UCSD-AML1 (cell line): ENCODE measurements around the gene BAIAP3.

Experiments
- DNase-seq: peaks from one replicate; lab custom pipeline; 2025; ENCODE audit not compliant: unreplicated experiment; lab: John Stamatoyannopoulos, UW

BAIAP3 gene

DNA sequence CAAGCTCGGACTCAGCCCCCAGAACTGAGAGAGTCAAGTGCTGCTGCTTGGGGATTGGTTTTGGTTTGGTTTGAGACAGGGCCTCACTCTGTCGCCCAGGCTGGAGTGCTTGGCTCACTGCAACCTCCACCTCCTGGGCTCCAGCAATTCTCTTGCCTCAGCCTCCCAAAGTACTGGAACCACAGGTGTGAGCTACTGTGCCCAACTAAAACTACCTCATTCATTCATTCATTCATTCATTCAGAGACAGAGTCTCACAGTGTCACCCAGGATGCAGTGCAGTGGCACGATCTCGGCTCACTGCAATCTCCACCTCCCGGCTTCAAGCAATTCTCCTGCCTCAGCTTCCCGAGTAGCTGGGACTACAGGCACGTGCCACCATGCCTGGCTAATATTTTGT lies 56.3 kb downstream of the BAIAP3 start:
- no peak for DNase-seq

DNA sequence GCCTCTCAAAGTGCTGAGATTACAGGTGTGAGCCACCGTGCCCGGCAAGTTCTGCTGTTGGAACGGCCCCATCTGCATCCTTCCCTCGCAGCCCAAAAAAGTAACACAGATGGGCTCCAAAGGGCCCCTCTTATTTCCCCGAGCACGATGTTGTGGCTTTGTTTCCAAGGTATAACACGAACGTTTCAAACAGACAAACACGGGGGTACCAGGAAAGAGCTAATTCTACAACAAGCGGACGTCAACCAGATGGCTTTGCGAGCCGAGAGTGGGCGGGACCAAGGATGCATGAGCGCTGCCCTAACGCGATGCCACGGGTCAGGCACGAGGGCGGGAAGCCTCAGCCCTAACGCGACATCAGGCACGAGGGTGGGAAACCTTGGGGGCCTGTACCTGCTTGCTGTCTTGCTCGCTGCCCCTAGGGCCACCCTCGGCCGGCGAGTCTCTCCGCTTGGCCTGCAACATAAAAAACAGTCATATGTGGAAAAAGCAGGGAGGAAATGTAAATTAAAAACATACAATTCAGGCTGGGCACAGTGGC lies 56.9 kb downstream of the BAIAP3 start:
- DNase-seq: no peak

DNA sequence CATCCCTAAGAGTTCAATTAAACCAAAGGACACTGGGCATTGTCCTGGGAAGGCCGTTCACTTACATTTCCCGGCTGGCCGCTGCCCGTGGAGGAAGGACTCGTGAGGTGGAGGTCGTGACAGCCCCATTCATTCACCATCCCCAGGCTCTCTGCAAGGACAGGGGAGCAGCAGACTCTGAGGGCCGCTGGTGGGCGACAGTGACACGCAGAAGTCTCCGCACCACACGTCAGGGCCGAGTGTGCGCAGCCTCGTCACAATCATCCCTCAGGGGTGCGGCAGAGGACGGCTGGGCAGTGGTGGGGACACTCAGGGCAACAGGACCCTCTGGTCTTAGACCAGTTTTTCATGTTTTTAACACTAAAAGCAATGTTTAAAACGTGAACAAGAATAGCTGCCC lies 59.4 kb downstream of the BAIAP3 start:
- DNase-seq: no peak

DNA sequence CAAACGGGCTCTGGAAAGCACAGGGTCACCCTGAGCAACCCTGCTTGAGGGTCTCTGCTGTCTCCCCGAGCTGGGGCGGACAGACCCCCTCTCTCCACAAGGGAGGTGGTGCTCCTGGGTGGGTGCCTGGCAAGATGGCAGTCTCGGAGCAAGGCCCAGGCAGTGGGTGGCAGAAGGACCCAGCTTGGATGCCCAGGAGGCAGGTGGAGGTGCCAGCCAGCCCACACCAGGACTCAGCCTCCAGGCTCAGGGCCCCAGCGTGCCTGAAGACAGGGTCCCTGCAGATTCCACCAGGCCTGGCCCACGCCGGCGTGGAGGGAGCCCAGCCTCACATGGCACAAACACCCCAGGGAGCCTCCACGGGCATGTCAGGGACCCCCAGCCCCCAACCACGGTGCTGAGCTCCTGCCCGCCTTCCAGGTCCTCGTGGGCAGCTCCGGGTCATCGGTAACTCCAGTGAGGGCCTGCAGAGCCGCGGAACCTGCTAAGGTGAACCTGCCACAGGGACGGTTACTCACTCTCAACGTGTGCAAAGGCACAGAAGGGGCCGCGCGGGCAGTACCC lies 60.2 kb downstream of the BAIAP3 start:
- no peak for DNase-seq

DNA sequence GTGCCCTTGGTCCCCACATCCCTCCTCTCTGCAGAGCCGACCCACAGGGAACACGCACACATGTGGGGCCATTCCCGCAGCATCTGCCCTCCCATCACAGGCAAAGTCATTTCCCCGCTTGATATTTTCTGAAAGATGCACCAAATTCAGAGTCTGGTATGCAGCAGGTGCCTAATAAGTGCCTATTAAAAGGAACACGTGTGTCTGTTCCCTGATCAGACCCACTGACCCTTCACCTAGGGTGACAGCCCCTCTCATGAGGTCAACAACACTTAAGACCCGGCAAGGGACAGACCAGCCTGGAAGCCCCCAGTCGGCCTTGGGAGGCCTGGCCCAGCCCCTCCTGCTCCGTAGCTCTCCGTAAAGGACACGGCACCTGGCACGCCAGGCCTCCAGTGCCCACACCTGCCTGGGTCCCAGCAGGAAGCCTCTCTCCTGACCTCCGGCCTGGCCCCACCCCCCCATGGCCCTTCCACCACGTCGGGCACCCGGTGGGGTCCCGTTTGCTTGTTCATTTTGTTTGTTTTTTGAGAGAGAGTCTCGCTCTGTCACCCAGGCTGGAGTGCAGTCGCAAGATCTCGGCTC lies 61.0 kb downstream of the BAIAP3 start:
- DNase-seq: no peak

DNA sequence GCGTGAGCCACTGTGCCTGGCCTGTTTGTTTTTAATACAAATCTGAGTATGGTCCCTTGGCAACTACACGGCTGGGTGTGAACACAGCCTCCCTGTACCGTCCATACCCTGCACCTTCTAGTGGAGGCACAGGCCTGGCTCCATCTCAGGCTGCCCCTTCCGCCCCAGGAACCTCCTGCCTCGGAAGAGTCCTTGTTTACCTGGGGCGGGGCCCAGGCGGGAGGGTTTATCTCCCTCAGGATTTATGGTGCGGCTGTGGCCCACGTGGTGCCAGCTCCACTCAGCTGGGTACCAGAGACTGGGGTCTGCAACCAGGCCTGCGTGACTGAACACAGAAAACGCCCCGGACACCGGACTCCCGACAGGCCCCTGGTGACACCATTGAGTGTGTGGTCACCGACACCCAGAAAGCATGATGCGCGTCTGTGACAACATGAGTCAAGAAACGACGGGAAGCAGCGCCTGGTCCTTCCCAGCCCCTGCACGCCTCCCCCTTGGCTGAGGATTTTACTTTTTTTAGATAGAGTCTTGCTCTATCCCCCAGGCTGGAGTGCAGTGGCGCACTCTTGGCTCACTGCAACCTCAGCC lies 62.1 kb downstream of the BAIAP3 start:
- DNase-seq: no peak

DNA sequence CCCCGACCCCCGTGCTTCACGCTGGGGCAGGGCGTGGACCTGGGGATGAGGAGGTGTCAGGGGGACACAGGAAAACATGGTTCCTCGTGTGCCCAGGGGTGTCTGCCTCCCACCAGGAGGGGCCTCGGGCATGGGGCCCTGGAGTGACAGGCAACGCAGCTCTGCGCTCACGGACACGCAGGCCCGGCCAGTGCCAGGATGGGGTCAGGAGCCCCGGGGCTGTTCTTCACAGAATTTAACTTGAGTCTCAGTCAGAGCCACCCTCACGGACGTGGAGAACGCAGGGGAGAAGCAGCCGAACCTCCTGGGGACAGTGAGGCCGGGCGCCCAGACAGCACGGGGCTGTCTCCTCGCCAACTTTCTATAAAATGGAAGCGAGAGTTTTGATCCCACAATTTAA lies 64.3 kb downstream of the BAIAP3 start:
- no peak for DNase-seq

DNA sequence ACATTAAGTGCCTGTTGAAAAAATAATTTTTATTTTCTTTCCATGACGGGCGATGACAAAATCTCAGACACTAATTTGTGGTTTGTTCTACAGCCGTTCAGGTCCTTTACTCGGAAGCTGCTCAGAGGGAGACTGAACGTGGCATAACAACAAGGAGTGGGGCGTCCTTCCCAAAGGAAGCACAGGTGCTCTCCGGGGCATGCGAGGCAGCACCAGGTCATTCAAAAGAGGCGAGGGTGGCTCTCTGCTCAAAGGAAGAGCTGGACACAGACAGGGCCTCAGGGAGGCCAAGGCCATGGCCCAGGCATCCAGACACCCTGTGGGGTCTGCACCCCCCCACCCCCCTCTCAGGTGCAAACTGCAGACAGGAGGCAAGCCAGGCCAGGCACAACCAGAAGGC lies 64.9 kb downstream of the BAIAP3 start:
- no peak for DNase-seq
